ENCODE data around the gene CCT6B. TPM values are rescaled to one million over a fixed set of nuclear protein-coding genes. Genes with fewer than 3 reads are reported as not detected.

CCT6B gene
- total RNA-seq, 4 donors from 2014 or later, result 0.94 to 5.0 (median 0.95) TPM; not detected in 1

- H3K4me1 ChIP-seq, result peaks cover 0 to 13% (median 0%) of the 10 kb centered on the region in 4 donors
- H3K36me3 ChIP-seq, result peaks cover 0 to 39% (median 0%) of the 10 kb centered on the region in 3 donors
- H3K27ac ChIP-seq, result no peak overlapping the region
- TF ChIP-seq POLR2A (IDR thresholded peaks at IDR 0.05) (no peak), CTCF (IDR thresholded peaks at IDR 0.05) (no peak)
- DNase-seq, result no peak
- H3K27me3 ChIP-seq, result no peaks in the 10 kb centered on the region
- no peak overlapping the region for H3K4me3 ChIP-seq
- no peaks in the 10 kb centered on the region for H3K9me3 ChIP-seq
These were observed 27.4 kb upstream of the CCT6B start for GRCh38 chr17:34988644-34989043.

- H3K36me3 ChIP-seq, result peaks cover 0 to 26% (median 0%) of the 10 kb centered on the region in 3 donors
- H3K27ac ChIP-seq, result no peak overlapping the region
These were observed 26.0 kb upstream of the CCT6B start for GRCh38 chr17:34987232-34987631.

GRCh38 chr17:34981538-34982241 lies 20.4 kb upstream of the CCT6B start:
- Histone ChIP-seq H3K9me3 (no peaks in the 10 kb centered on the region), H3K4me1 (peaks cover 0 to 19% (median 2%) of the 10 kb centered on the region in 4 donors), H3K27me3 (no peaks in the 10 kb centered on the region), H3K27ac (peak overlapping the region; percentile 98 to 100 (median 99)), H3K36me3 (peaks cover 0 to 4% (median 0%) of the 10 kb centered on the region in 3 donors), H3K4me3 (peak overlapping the region; percentile 79 to 99 (median 94))
- TF ChIP-seq CTCF (IDR thresholded peaks at IDR 0.05) (no peak), POLR2A (IDR thresholded peaks at IDR 0.05) (no peak)
- DNase-seq, result no peak

More at GRCh38 chr17:34987232-34987631, 26.0 kb upstream of the CCT6B start:
- no peak for TF ChIP-seq POLR2A (IDR thresholded peaks at IDR 0.05)
- no peak for TF ChIP-seq CTCF (IDR thresholded peaks at IDR 0.05)
- H3K27me3 ChIP-seq, result no peaks in the 10 kb centered on the region
- no peak overlapping the region for H3K4me3 ChIP-seq
- H3K4me1 ChIP-seq, result peaks cover 0 to 16% (median 0%) of the 10 kb centered on the region in 4 donors
- H3K9me3 ChIP-seq, result no peaks in the 10 kb centered on the region
- no peak for DNase-seq

GRCh38 chr17:34980681-34981537 lies 19.6 kb upstream of the CCT6B start:
- H3K27me3 ChIP-seq, result no peaks in the 10 kb centered on the region

More at GRCh38 chr17:34980681-34981537, 19.6 kb upstream of the CCT6B start:
- DNase-seq, result peak in 2 of 3 donors; percentile 80 to 90
- peak; percentile 44 to 64 for TF ChIP-seq POLR2A (IDR thresholded peaks at IDR 0.05)
- TF ChIP-seq CTCF (IDR thresholded peaks at IDR 0.05), result peak; percentile 16 to 44 (median 38)
- peaks cover 0 to 19% (median 2%) of the 10 kb centered on the region in 4 donors for H3K4me1 ChIP-seq
- H3K9me3 ChIP-seq, result no peaks in the 10 kb centered on the region
- peak overlapping the region; percentile 98 to 100 (median 99) for H3K27ac ChIP-seq
- H3K4me3 ChIP-seq, result peak overlapping the region; percentile 79 to 99 (median 94)
- H3K36me3 ChIP-seq, result peaks cover 0 to 3% (median 0%) of the 10 kb centered on the region in 3 donors
